Activated CD8-positive, alpha-beta memory T cell treated with anti-CD3 and anti-CD28 coated beads for 48 hours (primary cell): ENCODE results near the gene SLC16A7.
"Not testable (repeated sequence)": the region's sequence is repeated elsewhere in the genome, so short reads cannot be mapped to it uniquely, and the experiment has no call there.

Source experiments
- DNase-seq, 3 experiments: peaks; one replicate each; pipeline ENCODE4 v3.0.0-alpha.2; 2020; ENCODE audit warnings: low read depth in 2 of 3, low spot score in 2 of 3

Gene SLC16A7

DNA sequence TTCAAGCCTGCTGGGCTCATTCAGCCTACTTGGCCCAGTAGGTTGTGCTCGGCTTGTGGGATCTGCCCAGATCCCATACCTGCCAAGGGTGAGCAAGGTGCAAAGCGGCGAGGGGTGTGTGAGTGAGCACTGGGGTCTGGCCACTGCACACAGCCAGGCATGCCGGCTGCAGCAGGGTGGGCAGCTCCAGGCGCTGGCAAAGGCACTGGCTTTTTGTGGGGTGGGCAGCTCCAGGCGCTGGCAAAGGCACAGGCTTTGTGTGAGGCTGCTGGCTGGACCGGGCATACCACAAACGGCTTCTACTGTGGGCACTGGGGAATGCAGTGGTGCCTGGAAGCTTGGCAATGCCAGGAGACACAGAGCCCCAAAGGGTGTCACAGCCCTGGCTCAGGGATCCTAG is 137.4 kb downstream of the SLC16A7 start:
- no peak for DNase-seq

DNA sequence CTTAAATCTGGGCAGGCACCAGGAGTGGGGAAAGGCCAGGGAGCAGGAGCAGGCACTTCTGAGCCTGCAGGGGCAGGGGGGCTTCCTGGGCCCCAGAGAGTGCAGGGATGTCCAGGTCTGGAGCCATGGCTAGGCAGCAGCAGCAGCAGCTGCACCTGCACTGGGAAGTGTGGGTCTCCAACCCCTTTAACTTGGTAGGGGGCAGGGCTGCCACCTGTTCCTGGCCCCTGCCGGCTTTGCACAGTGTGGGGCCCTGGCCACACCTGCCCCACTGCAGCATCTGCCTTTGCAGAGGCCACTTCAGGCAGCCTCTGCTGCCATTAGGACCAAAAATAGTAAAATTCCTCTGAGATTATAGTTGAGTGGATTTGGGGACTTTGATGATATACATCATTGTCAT is 138.5 kb downstream of the SLC16A7 start:
- no peak for DNase-seq

DNA sequence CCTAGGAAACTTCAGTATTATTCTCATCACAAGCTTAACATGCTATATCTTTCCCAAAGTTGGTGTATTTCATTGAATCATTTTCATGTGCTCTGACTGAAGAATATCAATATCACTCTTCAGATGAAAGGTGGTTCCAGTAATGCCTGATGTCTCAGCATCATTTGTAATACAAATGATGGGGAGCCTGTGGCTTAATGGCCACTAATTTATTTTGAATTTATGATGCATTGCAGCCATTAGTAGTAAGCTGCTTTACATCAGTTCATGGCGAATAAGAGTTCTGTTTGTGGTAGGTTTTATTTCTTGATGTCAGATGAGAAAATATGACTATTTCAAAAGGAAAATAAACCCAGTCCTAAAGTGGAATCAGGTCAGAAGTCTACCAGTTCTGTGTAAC is 139.4 kb downstream of the SLC16A7 start:
- DNase-seq, result no peak

DNA sequence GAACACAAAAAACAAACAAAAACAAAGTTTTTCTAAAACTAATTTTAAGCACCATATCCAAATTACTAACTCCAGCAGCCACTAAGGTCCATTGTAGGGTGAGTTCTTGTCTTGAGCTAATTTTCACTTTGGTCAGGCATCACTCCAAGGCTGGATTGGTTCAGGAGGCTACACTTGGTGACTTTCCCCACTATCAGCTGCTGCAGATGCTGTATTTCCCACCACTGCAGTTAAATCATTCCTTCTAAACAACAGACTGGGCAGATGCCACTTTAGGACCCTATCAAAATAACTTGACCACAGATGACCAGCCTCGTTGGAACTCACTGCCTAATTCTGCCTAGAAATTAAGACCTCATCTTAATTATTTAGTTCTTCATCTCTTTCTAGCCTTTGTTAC is 140.5 kb downstream of the SLC16A7 start:
- DNase-seq, result no peak

DNA sequence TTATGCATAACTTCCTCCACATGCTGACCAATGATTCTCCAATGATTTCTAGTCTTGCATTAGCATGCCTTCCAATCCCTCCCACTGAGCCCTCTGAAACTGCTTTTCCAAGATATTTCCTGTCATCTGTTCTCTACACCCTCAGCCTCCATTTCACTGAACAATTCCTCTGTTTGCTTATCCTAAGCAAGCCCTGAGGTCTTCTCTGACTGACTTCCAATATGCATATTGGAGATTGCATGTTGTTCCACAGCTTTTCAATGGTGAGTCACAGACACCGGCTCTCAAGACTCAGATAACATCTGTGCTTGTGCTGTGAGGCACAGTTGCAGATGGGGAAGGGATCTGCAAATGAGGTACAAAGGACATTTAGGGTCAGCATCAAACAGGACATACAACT is 141.0 kb downstream of the SLC16A7 start:
- no peak for DNase-seq

DNA sequence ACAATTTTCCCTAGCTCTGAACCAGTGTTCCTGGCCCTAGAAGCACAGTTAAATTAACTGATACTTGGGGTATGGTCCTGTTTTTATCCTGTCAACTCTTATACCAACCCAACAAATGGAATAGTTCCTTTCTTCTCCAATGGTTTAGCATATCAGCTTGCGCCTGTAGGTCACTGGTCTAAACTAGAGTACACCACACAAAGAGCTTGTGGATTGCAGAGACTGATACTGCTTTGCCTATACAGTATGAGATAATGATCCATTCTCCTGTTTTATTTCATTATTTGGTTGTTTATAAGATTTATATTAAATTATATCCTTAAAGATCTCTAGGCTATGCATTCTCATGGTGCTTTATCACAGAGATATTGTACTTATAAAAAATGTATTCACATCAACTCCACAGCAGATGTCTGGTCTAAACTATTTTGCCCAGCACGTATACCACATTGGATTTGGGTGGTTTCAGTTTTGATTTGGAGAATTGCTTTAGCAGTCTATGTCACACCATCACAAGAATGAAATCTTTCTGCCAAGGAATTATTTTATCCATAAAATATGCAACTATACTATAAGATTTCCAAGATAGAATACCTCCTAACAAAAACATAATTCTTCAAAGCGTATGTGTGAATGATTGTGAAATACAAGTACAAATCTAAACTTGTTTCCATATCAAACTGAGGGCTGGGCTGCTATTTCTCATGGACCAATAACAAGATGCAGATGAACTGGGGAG is 142.1 kb downstream of the SLC16A7 start:
- DNase-seq, result no peak

DNA sequence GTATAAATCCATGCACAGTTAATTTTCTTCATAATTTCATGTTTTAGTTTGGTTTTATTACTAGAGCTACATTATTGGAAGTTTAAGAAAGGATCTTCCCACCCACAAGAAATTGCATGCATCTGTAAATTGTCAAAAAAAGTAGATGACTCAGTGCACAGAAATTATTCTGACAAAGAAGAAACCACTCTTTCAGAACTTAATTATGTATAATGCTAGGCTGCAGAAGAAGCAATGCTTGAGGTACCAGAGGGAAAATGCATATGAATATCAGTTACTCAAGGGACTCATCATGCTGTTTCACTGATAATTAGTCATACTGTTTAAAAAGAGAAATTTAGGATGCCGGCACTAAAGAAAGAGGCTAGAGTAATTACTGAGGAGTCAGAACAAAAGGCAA is 147.0 kb downstream of the SLC16A7 start:
- DNase-seq, result no peak

DNA sequence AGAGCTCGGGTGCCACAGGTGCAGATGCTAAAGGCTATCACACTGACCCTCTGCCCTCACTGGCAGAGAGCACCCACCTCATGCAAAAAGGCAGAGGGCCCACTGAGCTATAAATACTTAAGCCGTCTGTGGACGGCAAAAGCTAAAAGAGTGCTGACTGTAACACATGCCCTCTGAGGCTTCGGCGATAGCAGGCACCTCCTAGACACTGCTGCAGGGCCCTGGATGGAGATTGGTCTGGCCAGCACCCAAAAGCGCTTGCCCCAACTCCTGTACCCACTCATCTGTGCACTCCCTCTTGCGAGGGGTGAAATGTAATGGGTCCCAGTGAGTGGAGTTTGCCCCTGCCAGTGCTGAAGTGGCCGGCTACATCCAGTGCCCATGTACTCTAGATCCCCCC is 148.7 kb downstream of the SLC16A7 start:
- DNase-seq, result no peak

DNA sequence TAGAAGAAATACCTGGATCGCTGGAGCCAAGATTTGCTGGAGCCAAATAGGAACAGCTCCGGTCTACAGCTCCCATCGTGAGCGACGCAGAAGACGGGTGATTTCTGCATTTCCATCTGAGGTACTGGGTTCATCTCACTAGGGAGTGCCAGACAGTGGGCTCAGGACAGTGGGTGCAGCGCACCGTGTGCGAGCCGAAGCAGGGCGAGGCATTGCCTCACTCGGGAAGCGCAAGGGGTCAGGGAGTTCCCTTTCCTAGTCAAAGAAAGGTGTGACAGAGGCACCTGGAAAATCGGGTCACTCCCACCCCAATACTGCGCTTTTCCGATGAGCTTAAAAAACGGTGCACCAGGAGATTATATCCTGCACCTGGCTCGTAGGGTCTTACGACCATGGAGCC is 155.3 kb downstream of the SLC16A7 start:
- DNase-seq, result not testable (repeated sequence)

DNA sequence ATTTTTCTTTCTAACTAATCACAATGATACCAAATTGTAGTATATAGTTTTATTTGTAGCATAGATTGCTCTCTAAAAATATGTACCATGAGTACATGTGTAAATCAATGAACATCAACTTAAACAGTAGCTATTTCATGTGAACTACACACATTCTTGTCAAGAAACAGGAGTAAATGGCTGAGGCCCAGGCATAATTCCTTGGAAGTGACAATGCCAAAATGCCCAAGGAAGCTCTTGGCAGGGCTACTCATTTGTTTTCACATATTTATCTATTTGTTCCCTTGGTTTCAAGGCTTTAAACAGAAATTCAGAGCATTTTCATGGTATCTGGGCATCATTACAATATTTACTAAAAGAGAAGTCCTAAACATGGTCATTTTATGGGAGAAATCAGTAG is 165.7 kb downstream of the SLC16A7 start:
- DNase-seq, result no peak

DNA sequence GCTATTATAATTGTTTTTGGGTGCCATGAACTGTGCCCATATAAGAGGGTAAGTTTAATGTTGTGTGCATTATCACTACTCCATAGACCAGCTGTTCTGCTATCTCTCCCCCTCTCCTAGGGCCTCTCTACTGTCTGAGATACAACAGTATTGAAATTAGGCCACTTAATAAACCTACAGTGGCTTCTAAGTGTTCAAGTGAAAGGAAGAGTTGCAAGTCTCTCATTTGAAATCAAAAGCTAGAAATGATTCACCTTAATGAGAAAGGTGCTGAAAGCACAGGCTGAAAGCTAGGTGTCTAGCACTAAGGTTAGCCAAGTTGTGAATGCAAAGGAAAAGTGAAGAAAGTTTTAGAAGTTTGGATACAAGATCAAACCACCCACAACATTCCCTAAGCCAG is 168.0 kb downstream of the SLC16A7 start:
- DNase-seq, result no peak

DNA sequence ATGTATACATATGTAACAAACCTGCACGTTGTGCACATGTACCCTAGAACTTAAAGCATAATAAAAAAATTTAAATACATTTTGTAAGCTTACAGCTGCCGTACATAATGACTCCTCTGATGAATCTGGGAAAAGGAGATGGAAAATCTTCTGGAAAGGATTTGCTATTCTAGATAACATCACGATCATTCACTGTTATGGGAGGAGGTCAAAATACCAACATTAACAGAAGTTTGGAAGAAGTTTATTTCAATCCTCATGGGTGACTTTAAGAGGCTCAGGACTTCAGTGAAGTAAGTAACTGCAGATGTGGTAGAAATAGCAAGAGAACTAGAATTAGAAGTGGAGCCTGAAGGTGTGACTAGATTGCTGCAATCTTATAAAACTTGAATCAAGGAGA is 172.2 kb downstream of the SLC16A7 start:
- no peak for DNase-seq

DNA sequence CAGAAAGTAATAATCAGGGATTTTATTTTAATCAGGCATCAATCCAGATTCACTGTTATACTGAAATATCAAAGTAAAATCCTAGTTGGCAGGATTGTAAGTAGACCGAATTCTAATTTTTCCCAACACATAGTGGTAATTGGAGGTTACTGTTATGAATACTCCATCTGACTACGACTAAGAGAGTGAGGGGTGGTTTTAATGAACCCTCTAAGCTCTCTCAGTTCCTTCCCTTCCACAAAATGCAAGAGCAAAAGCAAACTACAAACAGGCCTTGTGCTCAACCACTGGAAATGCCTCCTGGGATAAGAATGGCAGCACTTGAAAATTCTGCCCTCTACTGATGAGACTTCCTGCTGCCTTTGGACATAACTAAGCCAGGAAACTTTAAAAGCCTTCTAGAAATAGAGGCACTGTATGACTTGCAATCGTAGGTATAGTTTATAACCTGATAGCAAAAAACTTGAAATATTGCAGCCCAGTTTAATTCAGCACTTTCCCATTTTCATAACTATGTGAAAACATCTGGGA is 184.8 kb downstream of the SLC16A7 start:
- DNase-seq, result no peak

DNA sequence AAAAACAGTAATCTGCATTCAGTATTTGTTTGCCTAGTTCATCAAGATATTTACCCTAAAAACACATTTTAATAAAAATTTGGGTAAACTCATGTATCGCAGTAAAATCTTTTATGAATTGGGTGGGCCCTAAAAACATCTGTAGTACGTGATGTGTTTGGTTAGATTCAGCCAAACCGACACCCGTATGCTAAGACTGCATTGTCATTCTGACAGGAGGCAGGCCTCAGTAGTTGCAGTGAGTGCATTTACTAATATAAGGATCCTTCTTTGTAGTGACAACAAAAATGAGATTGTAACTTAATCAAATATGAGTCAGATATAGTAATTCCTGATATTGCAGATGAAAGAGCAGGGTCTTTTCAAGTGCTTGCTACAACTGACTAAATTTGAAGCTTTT is 191.8 kb downstream of the SLC16A7 start:
- DNase-seq, result no peak

DNA sequence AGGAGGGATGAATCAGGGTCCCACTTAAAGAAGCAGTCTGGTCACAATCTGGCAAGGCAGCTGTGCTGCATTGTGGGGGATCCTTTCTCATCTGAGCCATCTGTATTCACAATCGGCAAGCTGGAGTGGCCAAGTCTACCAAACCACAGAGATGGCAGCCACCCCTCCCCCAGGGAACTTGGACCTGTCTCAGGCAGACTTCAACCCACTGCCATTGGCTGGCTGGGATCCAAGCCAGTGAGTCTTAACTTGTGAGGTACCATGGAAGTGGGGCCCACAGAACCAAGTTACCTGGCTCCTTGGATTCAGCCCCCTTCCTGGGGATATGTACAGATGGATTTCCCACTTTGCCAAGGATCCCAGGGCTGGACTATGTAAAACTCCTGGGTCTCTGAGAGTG is 196.8 kb downstream of the SLC16A7 start:
- no peak for DNase-seq

DNA sequence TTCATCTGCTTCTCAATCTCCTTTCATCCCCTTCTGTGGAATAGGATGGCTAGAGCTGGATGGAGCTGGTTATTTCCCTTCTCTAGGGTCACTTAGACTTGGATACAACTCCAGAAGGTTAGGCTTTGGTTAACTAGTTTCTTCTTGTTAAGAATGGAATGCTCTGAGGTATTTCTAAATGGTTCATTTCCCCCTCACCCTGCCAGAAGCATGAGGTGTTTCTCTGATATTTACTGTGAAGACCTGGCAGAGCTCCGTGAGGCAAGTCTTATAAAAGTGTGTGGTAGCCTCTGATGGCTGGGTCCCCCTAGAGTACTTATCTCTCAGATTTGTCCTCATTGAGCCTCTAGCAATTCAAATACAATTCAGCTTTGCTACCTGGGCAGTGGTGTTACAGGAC is 207.9 kb downstream of the SLC16A7 start:
- no peak for DNase-seq

DNA sequence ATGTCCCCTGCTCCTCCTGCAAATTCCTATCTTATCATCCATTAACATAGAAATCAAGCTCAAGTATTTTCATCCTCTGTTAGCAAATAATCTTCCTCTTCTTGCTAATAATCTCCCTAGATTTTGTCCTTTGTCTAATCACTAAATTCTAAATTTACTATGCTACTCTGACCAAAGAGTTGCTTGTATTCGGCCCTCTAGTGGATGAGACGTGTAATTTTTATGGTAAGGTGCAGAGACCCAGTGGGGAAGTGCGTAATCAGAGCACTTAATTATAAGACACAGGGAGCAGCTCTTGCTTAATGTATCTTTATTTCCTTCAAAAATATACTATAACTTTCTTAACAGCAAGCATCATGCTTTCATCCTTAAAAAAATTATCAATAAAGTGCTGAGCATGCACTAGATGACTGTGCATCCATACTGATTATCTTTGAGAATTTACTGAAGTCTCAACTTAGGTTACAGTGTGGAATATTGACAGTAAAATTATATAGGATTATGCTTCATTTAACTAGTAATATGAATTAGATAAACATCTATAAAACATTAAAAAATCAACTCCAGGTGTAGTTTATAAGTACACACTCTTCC is 212.6 kb downstream of the SLC16A7 start:
- no peak for DNase-seq

DNA sequence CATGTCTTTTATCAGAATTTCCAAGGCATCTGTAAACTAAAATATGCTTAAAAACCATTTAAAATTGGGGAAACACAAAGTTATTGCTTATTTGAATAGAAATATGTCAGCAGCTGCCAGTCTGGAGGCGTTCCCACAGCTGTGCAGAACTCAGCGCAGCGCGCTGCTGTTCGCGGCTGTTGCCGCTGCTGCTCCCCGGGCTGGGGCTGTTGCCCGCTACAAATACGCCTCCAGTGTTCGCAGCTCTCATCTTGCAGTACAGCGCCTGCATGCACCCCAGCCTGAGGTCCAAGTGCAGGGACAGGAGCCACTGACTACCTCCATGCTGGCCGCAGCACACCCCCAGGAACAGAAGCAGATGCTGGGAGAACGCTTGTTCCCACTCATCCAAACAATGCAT is 216.2 kb downstream of the SLC16A7 start:
- DNase-seq, result no peak

DNA sequence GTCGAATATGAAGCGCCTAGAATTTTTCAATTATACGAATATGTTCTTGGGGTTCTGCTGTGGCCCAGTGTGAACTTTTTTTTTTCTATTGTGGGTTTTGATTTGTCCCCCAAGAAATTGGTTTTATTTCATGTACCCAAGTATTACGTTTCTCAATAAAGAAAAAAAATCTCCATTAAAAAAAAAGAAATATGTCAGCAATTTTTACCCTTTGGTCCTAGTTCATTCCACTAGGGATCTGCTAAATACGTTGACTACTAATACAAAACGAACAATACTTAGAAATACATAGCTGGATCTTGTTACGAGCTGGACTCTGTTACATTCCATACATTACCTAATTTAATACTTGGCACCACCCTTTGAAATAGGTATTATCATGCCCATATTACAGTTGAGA is 216.9 kb downstream of the SLC16A7 start:
- DNase-seq, result no peak

DNA sequence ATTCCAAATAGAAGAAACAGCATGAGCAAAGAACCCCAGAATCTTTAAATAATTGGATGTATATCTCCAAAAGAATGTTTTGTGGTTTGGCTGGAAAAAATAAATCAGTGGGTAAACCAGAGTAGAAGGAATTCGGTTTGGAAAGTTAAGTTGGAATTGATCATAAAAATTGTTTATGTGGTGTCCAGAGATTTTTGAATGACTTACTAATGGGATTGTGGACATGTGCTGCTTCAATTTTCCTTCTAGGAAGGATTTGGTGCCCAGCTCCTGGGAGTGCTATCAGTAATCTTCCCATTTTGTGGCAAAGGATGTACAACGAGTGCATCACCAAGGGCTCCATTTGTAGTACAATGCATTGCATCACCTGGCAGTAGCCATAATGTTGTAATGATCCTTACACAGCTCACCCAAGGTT is 224.8 kb downstream of the SLC16A7 start:
- no peak for DNase-seq

DNA sequence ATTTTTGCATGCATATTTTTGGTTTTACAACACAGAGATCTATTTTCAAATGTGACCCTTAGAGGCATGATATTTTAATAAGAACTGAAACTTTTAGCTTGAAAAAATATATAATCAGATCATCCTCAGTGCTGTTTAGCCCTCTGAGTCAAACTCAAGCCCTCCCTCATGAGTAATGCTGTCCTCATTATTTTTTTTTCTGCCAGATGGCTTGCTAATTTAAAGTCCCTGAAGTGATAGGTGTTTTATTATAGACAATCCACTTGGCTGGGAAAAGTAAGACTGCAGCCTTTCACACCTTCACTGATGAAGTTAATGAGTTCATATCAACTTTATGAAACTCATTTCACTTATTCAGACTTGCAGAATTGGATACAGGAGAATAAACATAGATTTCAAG is 227.7 kb downstream of the SLC16A7 start:
- no peak for DNase-seq

DNA sequence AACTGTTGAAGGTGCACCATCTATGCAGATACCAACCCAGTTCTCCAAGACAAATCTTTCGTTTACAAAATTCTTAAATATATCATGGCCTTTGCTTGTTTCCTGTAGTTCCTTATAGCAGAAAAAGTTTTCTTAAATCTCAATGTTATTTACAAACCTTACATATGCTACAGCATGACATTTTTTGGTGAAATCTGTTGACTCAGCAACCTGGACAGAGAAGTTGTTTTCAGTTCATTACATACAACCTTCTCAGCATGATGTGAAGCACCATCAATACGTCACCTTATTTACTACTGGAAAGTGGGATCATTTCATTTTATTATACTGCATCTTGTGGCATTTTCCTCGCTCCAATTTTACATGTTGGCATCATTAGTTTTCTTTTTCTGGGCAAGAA is 231.9 kb downstream of the SLC16A7 start:
- no peak for DNase-seq

DNA sequence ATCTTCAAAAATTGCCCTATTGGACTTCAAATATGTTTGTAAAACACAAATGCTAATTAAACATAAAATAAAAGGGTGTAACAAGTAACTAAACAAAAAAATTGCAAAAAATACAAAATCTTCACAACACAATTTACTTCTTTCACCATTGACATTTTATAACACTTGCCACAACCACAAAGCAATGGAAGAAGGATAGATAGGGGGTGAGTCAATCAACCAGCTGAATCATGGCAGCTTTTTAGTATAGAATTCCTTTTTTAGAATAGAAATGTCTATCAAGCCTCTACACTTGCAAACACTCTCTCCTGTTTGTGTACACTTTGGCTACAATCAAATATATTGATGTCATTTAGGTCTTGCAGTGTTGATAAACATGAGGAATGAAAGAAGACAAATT is 232.7 kb downstream of the SLC16A7 start:
- DNase-seq, result no peak
